H1 (cell line): ENCODE data around the gene DPH6. TPM values are rescaled to one million over a fixed set of nuclear protein-coding genes. Genes with fewer than 3 reads are reported as not detected.

Experiments
- CTCF ChIA-PET: fragments of 300-600 bp; sonication (Branson Sonifier 250); formaldehyde crosslinking; loops from one replicate; lab custom pipeline; 2021; ENCODE audit not compliant: partially characterized antibody; lab: Charles Lee
- POLR2A ChIA-PET: fragments of 300-600 bp; sonication (Branson Sonifier 250); formaldehyde crosslinking; loops from one replicate; lab custom pipeline; 2021; ENCODE audit warnings: inconsistent platforms; ENCODE audit not compliant: partially characterized antibody; lab: Charles Lee
- DNase-seq, 2 experiments: peaks; one replicate each; pipeline versions ENCODE4 v3.0.0 to v3.0.0-alpha.2; 2010 to 2022; ENCODE audit warnings: low spot score in 2 of 2, low read depth in 1 of 2, mixed read lengths in 1 of 2
- FAIRE-seq: peaks from 2 replicates; lab custom pipeline; 2011; peaks lifted over from hg19 to GRCh38; lab: Jason Lieb, UNC
- H2AFZ ChIP-seq: 2 replicates; pipeline ENCODE4 v1.8.1; 2012; ENCODE audit warnings: low read length, inconsistent platforms
- H2AK5ac ChIP-seq: 2 replicates; pipeline ENCODE4 v1.6.1; 2013; ENCODE audit warnings: low read depth, low read length
- H2BK120ac ChIP-seq: replicated peaks from 2 replicates; pipeline ENCODE3; 2013; ENCODE audit warnings: low read depth, low read length, inconsistent platforms
- H2BK12ac ChIP-seq: 2 replicates; pipeline ENCODE4 v1.6.1; 2013; ENCODE audit warnings: low read depth, low read length
- H2BK15ac ChIP-seq: 2 replicates; pipeline ENCODE4 v1.6.1; 2013; ENCODE audit warnings: low read length
- H2BK20ac ChIP-seq: 2 replicates; pipeline ENCODE4 v1.6.1; 2013; ENCODE audit warnings: low read length
- H2BK5ac ChIP-seq: 2 replicates; pipeline ENCODE4 v1.6.1; 2013; ENCODE audit warnings: low read depth, low read length
- H3K14ac ChIP-seq: 2 replicates; pipeline ENCODE4 v1.6.1; 2013; ENCODE audit warnings: inconsistent platforms; ENCODE audit not compliant: insufficient read length
- H3K18ac ChIP-seq: 2 replicates; pipeline ENCODE4 v1.6.1; 2013; ENCODE audit warnings: low read length; ENCODE audit errors: extremely low read depth
- H3K23ac ChIP-seq: 2 replicates; pipeline ENCODE4 v1.6.1; 2013; ENCODE audit warnings: inconsistent platforms; ENCODE audit not compliant: insufficient read length
- H3K23me2 ChIP-seq: 2 replicates; pipeline ENCODE4 v1.6.1; 2013; ENCODE audit warnings: low read depth, low read length
- H3K27ac ChIP-seq: 2 replicates; pipeline ENCODE4 v1.6.1; 2011; ENCODE audit warnings: low read depth, low read length, inconsistent platforms
- H3K27me3 ChIP-seq, 4 experiments: replicated peaks in 1 of 4; 1 replicate in 1 of 4; 2 replicates in 3 of 4; pipeline versions ENCODE4 v1.6.1 to v1.8.1; 2011 to 2013; ENCODE audit warnings: low read length in 3 of 4, mild to moderate bottlenecking in 3 of 4, inconsistent platforms in 2 of 4, mixed read lengths in 2 of 4, moderate library complexity in 1 of 4; ENCODE audit not compliant: control insufficient read depth in 3 of 4, insufficient read depth in 3 of 4; ENCODE audit errors: extremely low read depth in 1 of 4
- H3K36me3 ChIP-seq, 4 experiments: 2 replicates each; pipeline versions ENCODE4 v1.6.1 to v1.8.1; 2011 to 2013; ENCODE audit warnings: mild to moderate bottlenecking in 4 of 4, low read length in 3 of 4, moderate library complexity in 2 of 4, control low read depth in 1 of 4, inconsistent platforms in 1 of 4; ENCODE audit not compliant: insufficient read depth in 4 of 4, control insufficient read depth in 2 of 4
- H3K4ac ChIP-seq: replicated peaks from 2 replicates; pipeline ENCODE3; 2013; ENCODE audit warnings: low read length, low read depth, mixed read lengths, inconsistent platforms; ENCODE audit not compliant: insufficient read length
- H3K4me1 ChIP-seq, 4 experiments: replicated peaks in 1 of 4; 1 replicate in 1 of 4; 2 replicates in 3 of 4; pipeline versions ENCODE4 v1.6.1 to v1.8.1; 2011 to 2013; ENCODE audit warnings: low read length in 3 of 4, inconsistent platforms in 2 of 4, mixed read lengths in 1 of 4; ENCODE audit not compliant: insufficient read depth in 4 of 4, control insufficient read depth in 3 of 4
- H3K4me2 ChIP-seq, 2 experiments: 2 replicates each; pipeline versions ENCODE4 v1.6.1 to v1.8.1; 2011 to 2013; ENCODE audit warnings: low read depth in 2 of 2, low read length in 2 of 2, control low read depth in 1 of 2, inconsistent platforms in 1 of 2, mild to moderate bottlenecking in 1 of 2; ENCODE audit not compliant: insufficient read depth in 1 of 2
- H3K4me3 ChIP-seq, 4 experiments: fragments of 200-600, 300-600 bp in 1 of 4; sonication (generic), shearing (Covaris generic), sonication (Bioruptor Twin) in 1 of 4; 2 replicates each; pipeline versions ENCODE4 v1.5.1 to v1.8.1; 2011 to 2016; ENCODE audit warnings: low read length in 4 of 4, low read depth in 3 of 4, control low read depth in 2 of 4, inconsistent platforms in 2 of 4, mild to moderate bottlenecking in 2 of 4, mixed read lengths in 1 of 4, moderate library complexity in 1 of 4; ENCODE audit not compliant: insufficient read depth in 2 of 4; ENCODE audit errors: extremely low read depth in 1 of 4
- H3K56ac ChIP-seq: replicated peaks from 2 replicates; pipeline ENCODE3; 2013; ENCODE audit warnings: low read depth, mild to moderate bottlenecking, mixed read lengths, low read length, inconsistent platforms; ENCODE audit not compliant: insufficient read length
- H3K79me1 ChIP-seq: 2 replicates; pipeline ENCODE4 v1.6.1; 2013; ENCODE audit warnings: low read depth, low read length, control low read depth
- H3K79me2 ChIP-seq, 2 experiments: 2 replicates each; pipeline versions ENCODE4 v1.6.1 to v1.8.1; 2012 to 2013; ENCODE audit warnings: low read length in 2 of 2, mild to moderate bottlenecking in 2 of 2, inconsistent platforms in 1 of 2; ENCODE audit not compliant: insufficient read depth in 2 of 2, control insufficient read depth in 1 of 2
- H3K9ac ChIP-seq, 4 experiments: replicated peaks in 1 of 4; 1 replicate in 1 of 4; 2 replicates in 3 of 4; pipeline versions ENCODE4 v1.6.1 to v1.8.1; 2011 to 2013; ENCODE audit warnings: low read depth in 3 of 4, low read length in 3 of 4, control low read depth in 2 of 4, mild to moderate bottlenecking in 2 of 4, moderate library complexity in 2 of 4, inconsistent platforms in 1 of 4; ENCODE audit errors: extremely low read depth in 1 of 4
- H3K9me3 ChIP-seq, 2 experiments: 2 replicates each; pipeline versions ENCODE4 v1.6.1 to v1.8.1; 2012 to 2013; ENCODE audit warnings: mild to moderate bottlenecking in 2 of 2, moderate library complexity in 2 of 2, control low read depth in 1 of 2, inconsistent platforms in 1 of 2, low read depth in 1 of 2, low read length in 1 of 2, mixed read lengths in 1 of 2; ENCODE audit not compliant: insufficient read depth in 2 of 2
- H4K20me1 ChIP-seq, 2 experiments: replicated peaks in 1 of 2; 2 replicates each; pipeline versions ENCODE3 to v1.8.1; 2011 to 2013; ENCODE audit warnings: inconsistent platforms in 2 of 2, low read length in 2 of 2, mild to moderate bottlenecking in 1 of 2; ENCODE audit not compliant: insufficient read depth in 2 of 2, control insufficient read depth in 1 of 2
- H4K5ac ChIP-seq: 2 replicates; pipeline ENCODE4 v1.6.1; 2013; ENCODE audit warnings: low read length, low read depth, mixed read lengths, inconsistent platforms; ENCODE audit not compliant: insufficient read length
- H4K8ac ChIP-seq: 2 replicates; pipeline ENCODE4 v1.8.0; 2013; ENCODE audit warnings: mild to moderate bottlenecking, moderate library complexity, low read length, inconsistent platforms; ENCODE audit not compliant: insufficient read depth; ENCODE audit errors: extremely low read depth
- H4K91ac ChIP-seq: replicated peaks from 2 replicates; pipeline ENCODE3; 2013; ENCODE audit warnings: low read length, mixed read lengths, inconsistent platforms; ENCODE audit not compliant: insufficient read length
- ATF2 ChIP-seq: IDR thresholded peaks from 2 replicates; pipeline ENCODE4 v1.6.1; 2012; ENCODE audit warnings: low read length, inconsistent platforms
- CBX5 ChIP-seq: fragments of 300-800, 300-1000 bp; sonication (generic); IDR thresholded peaks from 2 replicates; pipeline ENCODE4 v1.7.1; 2016; ENCODE audit warnings: antibody characterized with exemption, low read length, low read depth
- EGR1 ChIP-seq: IDR thresholded peaks from 2 replicates; pipeline ENCODE4 v1.6.1; 2011; ENCODE audit warnings: low read depth, low read length, borderline replicate concordance
- GTF2F1 ChIP-seq: IDR thresholded peaks from 2 replicates; pipeline ENCODE4 v1.6.1; 2012; ENCODE audit warnings: low read depth, low read length, improper control_type of control experiment, borderline replicate concordance
- HDAC2 ChIP-seq, 2 experiments: fragments of 300-600 bp in 1 of 2; sonication (generic) in 1 of 2; IDR thresholded peaks; 2 replicates each; pipeline ENCODE4 v1.6.1; 2011 to 2012; ENCODE audit warnings: low read depth in 2 of 2, low read length in 2 of 2, mild to moderate bottlenecking in 2 of 2, moderate library complexity in 2 of 2, borderline replicate concordance in 1 of 2, inconsistent platforms in 1 of 2
- JUN ChIP-seq: IDR thresholded peaks from 2 replicates; pipeline ENCODE4 v1.6.1; 2011; ENCODE audit warnings: low read depth, mild to moderate bottlenecking, improper control_type of control experiment, low read length
- JUND ChIP-seq: IDR thresholded peaks from 2 replicates; pipeline ENCODE4 v1.6.1; 2011; ENCODE audit warnings: mild to moderate bottlenecking, improper control_type of control experiment, low read length
- KDM4A ChIP-seq: IDR thresholded peaks from one replicate; pipeline ENCODE4 v1.7.1; 2012; ENCODE audit warnings: low read depth, mild to moderate bottlenecking, moderate library complexity, low read length, inconsistent platforms; ENCODE audit not compliant: severe bottlenecking
- KDM5A ChIP-seq: fragments of 200-600 bp; IDR thresholded peaks from 2 replicates; pipeline ENCODE4 v1.7.1; 2012; ENCODE audit warnings: mild to moderate bottlenecking, low read length, inconsistent platforms, mixed read lengths
- MAFK ChIP-seq: IDR thresholded peaks from 2 replicates; pipeline ENCODE4 v1.6.1; 2012; ENCODE audit warnings: low read depth, mild to moderate bottlenecking, improper control_type of control experiment, low read length
- RNF2 ChIP-seq: fragments of 200-900, 300-1000 bp; sonication (generic); IDR thresholded peaks from 2 replicates; pipeline ENCODE4 v1.7.1; 2016; ENCODE audit warnings: borderline replicate concordance, low read depth, mild to moderate bottlenecking, antibody characterized with exemption, low read length; ENCODE audit not compliant: poor library complexity, severe bottlenecking; ENCODE audit errors: missing control alignments
- SP4 ChIP-seq: IDR thresholded peaks from 2 replicates; pipeline ENCODE4 v1.6.1; 2012; ENCODE audit warnings: low read length, inconsistent platforms
- WGBS, 2 experiments: shearing (Covaris generic) in 1 of 2; methylation state at CpG; one replicate each; pipeline versions ENCODE4 v1.1.6 to v1.1.7; 2013 to 2015; ENCODE audit warnings: low lambda C conversion rate in 2 of 2, mixed read lengths in 2 of 2, inconsistent platforms in 1 of 2, low coverage in 1 of 2, missing lambda C conversion rate in 1 of 2; ENCODE audit not compliant: insufficient replicate concordance in 2 of 2, insufficient coverage in 1 of 2, insufficient read length in 1 of 2; ENCODE audit errors: extremely low coverage in 1 of 2, missing lambda C conversion rate in 1 of 2; 5-methylcytosine and 5-hydroxymethylcytosine counted together
- polyA plus RNA-seq, 7 experiments: library from polyadenylated mRNA; depleted of rRNA in 3 of 7; stranded (reverse) in 5 of 7; unstranded in 2 of 7; fragments of >200 nt in 5 of 7; fragments of 200-250 nt in 2 of 7; gene quantifications; 1 replicate in 5 of 7; 2 replicates in 1 of 7; 4 replicates in 1 of 7; pipeline versions ENCODE4 v1.2.1 to v1.2.3, GENCODE V29; 2011 to 2013; ENCODE audit warnings: missing spikeins in 2 of 7, mixed read lengths in 2 of 7
- total RNA-seq: library from RNA; stranded (reverse); fragmentation: NEBNext Ultra II Directional; extraction: Animal tissue kit (Norgen Biotek cat#: 25700); gene quantifications from 2 replicates; pipeline ENCODE4 v1.2.1, GENCODE V29; 2021

Gene DPH6
- total and polyA plus RNA-seq, 2 of the 8 experiments (the other 6 are each of a cell fraction or from before 2014, with no cell fraction given), result 21.6 to 30.5 TPM

GRCh38 chr15:35470441-35470840 lies 75.5 kb downstream of the DPH6 start:
- Histone ChIP-seq H3K14ac (no peak overlapping the region), H3K56ac (no peak overlapping the region), H2BK5ac (no peak overlapping the region), H2BK15ac (no peak overlapping the region), H3K9me3 (no peaks in the 10 kb centered on the region), H4K5ac (no peak overlapping the region), H3K23ac (no peak overlapping the region), H3K27ac (no peak overlapping the region), H2BK12ac (no peak overlapping the region), H3K4me3 (no peak overlapping the region), H3K23me2 (no peaks in the 10 kb centered on the region; the same call in 1 of the 2 replicates), H3K36me3 (no peaks in the 10 kb centered on the region), H3K4me2 (no peak overlapping the region), H3K27me3 (no peaks in the 10 kb centered on the region), H2AK5ac (no peak overlapping the region), H3K4me1 (no peaks in the 10 kb centered on the region), H3K79me2 (no peaks in the 10 kb centered on the region), H4K8ac (no peak overlapping the region), H3K9ac (no peak overlapping the region), H4K91ac (no peak overlapping the region), H3K18ac (no peak overlapping the region), H4K20me1 (no peaks in the 10 kb centered on the region), H2BK20ac (no peak overlapping the region), H2BK120ac (no peak overlapping the region), H3K79me1 (no peaks in the 10 kb centered on the region), H2AFZ (no peak overlapping the region), H3K4ac (no peak overlapping the region)
- WGBS, 2 experiments, result 90% methylated on average over 7 of the region's 7 CpGs; no CpG with 5 or more reads in 1 of the 2 experiments
- ChIA-PET POLR2A (no interaction called here), CTCF (no interaction called here)
- FAIRE-seq (peak; percentile 19), DNase-seq (no peak)
- TF ChIP-seq EGR1, result no peak
- no peak for TF ChIP-seq RNF2
- no peak for TF ChIP-seq GTF2F1
- TF ChIP-seq SP4, result no peak
- TF ChIP-seq HDAC2 (IDR thresholded peaks at IDR 0.05; ENCODE audit: borderline replicate concordance in 1 of 2, low read depth in 2 of 2, low read length in 2 of 2), result no peak
- no peak for TF ChIP-seq JUN
- no peak for TF ChIP-seq MAFK
- TF ChIP-seq ATF2, result no peak
- TF ChIP-seq CBX5, result no peak
- no peak for TF ChIP-seq KDM5A
- TF ChIP-seq KDM4A, result no peak
- no peak for TF ChIP-seq JUND
